ENCODE measurements around the gene UGT1A9.
"Not testable (repeated sequence)": the region's sequence is repeated elsewhere in the genome, so short reads cannot be mapped to it uniquely, and the experiment has no call there.

The UGT1A9 gene

GRCh38 chr2:233655043-233655442 is 16.7 kb upstream of the UGT1A9 start:
- H3K4me1 ChIP-seq (ENCODE audit: control insufficient read depth, insufficient read depth, low read length), result no peaks in the 10 kb centered on the region
- H3K27ac ChIP-seq (ENCODE audit: low read length), result no peak overlapping the region
- no peaks in the 10 kb centered on the region for H3K27me3 ChIP-seq (ENCODE audit: control insufficient read depth, insufficient read depth, low read length)
- no peak overlapping the region for H3K4me3 ChIP-seq (ENCODE audit: low read length)
- H3K36me3 ChIP-seq (ENCODE audit: control insufficient read depth, insufficient read depth, low read length), result no peaks in the 10 kb centered on the region
- no peaks in the 10 kb centered on the region for H3K9me3 ChIP-seq (ENCODE audit: control insufficient read depth, insufficient read depth, low read length)
- no peak for DNase-seq (ENCODE audit: low read depth, low spot score)
- no CpG with 5 or more reads among the region's 1 CpG for WGBS (ENCODE audit: insufficient coverage, insufficient read length)

DNA sequence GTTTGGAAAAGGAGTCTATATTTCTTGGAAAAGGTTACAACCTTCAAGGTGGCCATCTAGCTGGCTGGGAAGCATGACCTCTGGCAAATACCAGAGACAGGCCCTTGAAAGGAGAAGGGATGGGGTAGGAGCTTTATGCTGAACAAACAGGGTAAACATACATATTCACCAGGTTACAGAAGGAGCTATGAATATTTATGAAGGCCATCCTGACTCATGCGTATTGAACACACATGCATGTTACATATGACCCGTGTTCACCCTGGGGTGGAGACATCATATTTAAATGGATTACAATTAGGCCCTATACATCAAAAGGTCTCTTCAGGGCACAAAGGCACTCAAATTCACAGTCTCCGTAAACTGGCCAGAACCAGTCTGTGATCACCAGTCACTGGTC is 15.8 kb upstream of the UGT1A9 start:
- not testable (repeated sequence) for H3K27ac ChIP-seq (ENCODE audit: low read length); DNase-seq (ENCODE audit: low read depth, low spot score)
- WGBS (ENCODE audit: insufficient coverage, insufficient read length), result no CpG with 5 or more reads among the region's 3 CpGs

DNA sequence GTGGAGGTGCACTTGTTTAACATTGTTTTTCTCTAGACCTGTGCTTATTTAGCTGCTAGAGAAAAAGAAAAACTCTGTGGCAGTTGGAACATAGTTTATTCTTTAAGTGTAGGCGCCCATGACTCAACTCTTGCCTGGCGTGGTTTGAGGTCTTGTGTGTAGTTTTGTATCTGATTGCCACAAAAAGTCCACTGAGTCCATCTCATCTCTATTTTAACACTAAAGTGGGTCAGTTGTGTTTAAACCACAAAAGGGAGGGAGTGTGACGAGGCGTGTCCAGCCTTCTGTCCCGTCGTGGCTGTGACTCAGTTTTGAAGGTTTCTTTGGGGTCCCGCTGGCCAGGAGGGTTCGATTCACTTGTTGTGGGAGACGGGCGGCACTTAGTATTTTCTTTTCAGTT is 15.3 kb upstream of the UGT1A9 start:
- no peaks in the 10 kb centered on the region for H3K9me3 ChIP-seq (ENCODE audit: control insufficient read depth, insufficient read depth, low read length)
- H3K4me1 ChIP-seq (ENCODE audit: control insufficient read depth, insufficient read depth, low read length), result no peaks in the 10 kb centered on the region
- no peak overlapping the region for H3K4me3 ChIP-seq (ENCODE audit: low read length)
- H3K36me3 ChIP-seq (ENCODE audit: control insufficient read depth, insufficient read depth, low read length), result no peaks in the 10 kb centered on the region
- H3K27ac ChIP-seq (ENCODE audit: low read length), result no peak overlapping the region
- no peaks in the 10 kb centered on the region for H3K27me3 ChIP-seq (ENCODE audit: control insufficient read depth, insufficient read depth, low read length)
- WGBS (ENCODE audit: insufficient coverage, insufficient read length), result no CpG with 5 or more reads among the region's 10 CpGs
- DNase-seq (ENCODE audit: low read depth, low spot score), result no peak

More for the DNA sequence above, 15.8 kb upstream of the UGT1A9 start:
- not testable (repeated sequence) for H3K27me3 ChIP-seq (ENCODE audit: control insufficient read depth, insufficient read depth, low read length); H3K4me1 ChIP-seq (ENCODE audit: control insufficient read depth, insufficient read depth, low read length); H3K4me3 ChIP-seq (ENCODE audit: low read length); H3K36me3 ChIP-seq (ENCODE audit: control insufficient read depth, insufficient read depth, low read length); H3K9me3 ChIP-seq (ENCODE audit: control insufficient read depth, insufficient read depth, low read length)

- Histone ChIP-seq H3K27ac (ENCODE audit: low read length) (no peak overlapping the region), H3K36me3 (ENCODE audit: control insufficient read depth, insufficient read depth, low read length) (no peaks in the 10 kb centered on the region), H3K4me1 (ENCODE audit: control insufficient read depth, insufficient read depth, low read length) (no peaks in the 10 kb centered on the region), H3K27me3 (ENCODE audit: control insufficient read depth, insufficient read depth, low read length) (no peaks in the 10 kb centered on the region), H3K9me3 (ENCODE audit: control insufficient read depth, insufficient read depth, low read length) (no peaks in the 10 kb centered on the region), H3K4me3 (ENCODE audit: low read length) (no peak overlapping the region)
- DNase-seq (ENCODE audit: low read depth, low spot score), result no peak
These were observed 13.1 kb upstream of the UGT1A9 start for GRCh38 chr2:233658610-233659009.

- Histone ChIP-seq H3K36me3 (ENCODE audit: control insufficient read depth, insufficient read depth, low read length) (no peaks in the 10 kb centered on the region), H3K27ac (ENCODE audit: low read length) (no peak overlapping the region), H3K4me3 (ENCODE audit: low read length) (no peak overlapping the region), H3K27me3 (ENCODE audit: control insufficient read depth, insufficient read depth, low read length) (no peaks in the 10 kb centered on the region), H3K4me1 (ENCODE audit: control insufficient read depth, insufficient read depth, low read length) (no peaks in the 10 kb centered on the region), H3K9me3 (ENCODE audit: control insufficient read depth, insufficient read depth, low read length) (no peaks in the 10 kb centered on the region)
- no CpG with 5 or more reads among the region's 1 CpG for WGBS (ENCODE audit: insufficient coverage, insufficient read length)
- DNase-seq (ENCODE audit: low read depth, low spot score), result no peak
These were observed 7.8 kb upstream of the UGT1A9 start for GRCh38 chr2:233663911-233664310.

DNA sequence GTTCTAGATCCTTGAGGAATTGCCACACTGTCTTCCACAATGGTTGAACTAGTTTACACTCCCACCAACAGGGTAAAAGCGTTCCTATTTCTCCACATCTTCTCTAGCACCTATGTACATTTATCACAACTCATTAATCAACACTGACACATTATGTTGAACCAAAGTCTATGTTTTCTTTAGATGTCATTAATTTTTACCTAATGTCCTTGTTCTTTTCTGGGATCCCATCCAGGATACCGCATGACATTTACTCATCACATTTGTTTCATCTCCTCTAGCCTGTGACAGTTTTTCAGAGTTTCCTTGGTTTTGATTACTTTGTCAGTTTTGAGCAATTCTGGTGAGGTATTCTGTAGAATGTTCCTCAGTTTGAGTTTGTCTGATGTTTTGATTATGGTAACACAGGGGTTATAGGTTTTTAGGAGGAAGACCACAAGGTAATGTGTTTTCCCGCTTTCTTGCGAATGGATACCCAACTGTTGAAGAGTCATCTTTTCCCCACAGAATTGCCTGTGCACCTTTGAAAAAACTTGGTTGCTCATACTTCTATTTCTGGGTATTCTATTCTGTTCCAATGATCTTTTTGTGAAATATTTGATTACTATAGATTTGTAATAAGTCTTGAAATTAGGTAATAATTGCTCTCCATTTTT is 3.0 kb upstream of the UGT1A9 start:
- no peaks in the 10 kb centered on the region for H3K4me1 ChIP-seq (ENCODE audit: control insufficient read depth, insufficient read depth, low read length)
- H3K4me3 ChIP-seq (ENCODE audit: low read length), result no peak overlapping the region
- no peaks in the 10 kb centered on the region for H3K36me3 ChIP-seq (ENCODE audit: control insufficient read depth, insufficient read depth, low read length)
- H3K9me3 ChIP-seq (ENCODE audit: control insufficient read depth, insufficient read depth, low read length), result no peaks in the 10 kb centered on the region
- WGBS (ENCODE audit: insufficient coverage, insufficient read length), result no CpG with 5 or more reads among the region's 4 CpGs
- no peak overlapping the region for H3K27ac ChIP-seq (ENCODE audit: low read length)
- no peak for DNase-seq (ENCODE audit: low read depth, low spot score)
- no peaks in the 10 kb centered on the region for H3K27me3 ChIP-seq (ENCODE audit: control insufficient read depth, insufficient read depth, low read length)

- no CpG with 5 or more reads among the region's 3 CpGs for WGBS (ENCODE audit: insufficient coverage, insufficient read length)
- no peak for DNase-seq (ENCODE audit: low read depth, low spot score)
These were observed 1.2 kb downstream of the UGT1A9 start for GRCh38 chr2:233672886-233673285.

DNA sequence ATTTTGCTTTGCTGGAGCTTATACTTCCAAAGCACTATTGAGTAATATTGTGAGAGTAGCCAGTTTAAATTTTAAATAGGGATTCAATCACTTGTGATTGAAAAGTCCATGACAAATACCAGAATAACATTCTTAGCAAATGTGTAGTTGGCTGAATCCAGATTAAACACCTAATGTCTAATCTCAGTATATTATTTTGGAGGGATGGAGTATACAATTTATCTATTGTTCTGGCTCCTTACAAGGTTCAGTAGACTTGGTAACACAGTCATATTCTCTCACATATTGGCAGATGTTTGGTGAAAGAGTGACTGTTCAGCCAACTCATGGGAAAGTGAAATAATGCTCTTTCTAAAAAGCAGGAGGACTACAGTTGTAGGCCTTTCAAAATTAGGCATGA is 2.2 kb downstream of the UGT1A9 start:
- Histone ChIP-seq H3K4me3 (ENCODE audit: low read length) (no peak overlapping the region), H3K9me3 (ENCODE audit: control insufficient read depth, insufficient read depth, low read length) (no peaks in the 10 kb centered on the region), H3K36me3 (ENCODE audit: control insufficient read depth, insufficient read depth, low read length) (no peaks in the 10 kb centered on the region), H3K27me3 (ENCODE audit: control insufficient read depth, insufficient read depth, low read length) (no peaks in the 10 kb centered on the region), H3K27ac (ENCODE audit: low read length) (no peak overlapping the region), H3K4me1 (ENCODE audit: control insufficient read depth, insufficient read depth, low read length) (no peaks in the 10 kb centered on the region)
- DNase-seq (ENCODE audit: low read depth, low spot score), result no peak

More at GRCh38 chr2:233672886-233673285, 1.2 kb downstream of the UGT1A9 start:
- Histone ChIP-seq H3K27ac (ENCODE audit: low read length) (no peak overlapping the region), H3K27me3 (ENCODE audit: control insufficient read depth, insufficient read depth, low read length) (no peaks in the 10 kb centered on the region), H3K36me3 (ENCODE audit: control insufficient read depth, insufficient read depth, low read length) (no peaks in the 10 kb centered on the region), H3K4me1 (ENCODE audit: control insufficient read depth, insufficient read depth, low read length) (no peaks in the 10 kb centered on the region), H3K9me3 (ENCODE audit: control insufficient read depth, insufficient read depth, low read length) (no peaks in the 10 kb centered on the region), H3K4me3 (ENCODE audit: low read length) (no peak overlapping the region)

- no peak for DNase-seq (ENCODE audit: low read depth, low spot score)
These were observed 2.6 kb downstream of the UGT1A9 start for GRCh38 chr2:233674314-233674713.

GRCh38 chr2:233674995-233675394 is 3.3 kb downstream of the UGT1A9 start:
- H3K27ac ChIP-seq (ENCODE audit: low read length), result no peak overlapping the region
- no peak for DNase-seq (ENCODE audit: low read depth, low spot score)
- H3K36me3 ChIP-seq (ENCODE audit: control insufficient read depth, insufficient read depth, low read length), result no peaks in the 10 kb centered on the region
- H3K9me3 ChIP-seq (ENCODE audit: control insufficient read depth, insufficient read depth, low read length), result no peaks in the 10 kb centered on the region
- H3K4me3 ChIP-seq (ENCODE audit: low read length), result no peak overlapping the region
- WGBS (ENCODE audit: insufficient coverage, insufficient read length), result no CpG with 5 or more reads among the region's 4 CpGs
- no peaks in the 10 kb centered on the region for H3K4me1 ChIP-seq (ENCODE audit: control insufficient read depth, insufficient read depth, low read length)
- H3K27me3 ChIP-seq (ENCODE audit: control insufficient read depth, insufficient read depth, low read length), result no peaks in the 10 kb centered on the region

More at GRCh38 chr2:233674314-233674713, 2.6 kb downstream of the UGT1A9 start:
- Histone ChIP-seq H3K4me1 (ENCODE audit: control insufficient read depth, insufficient read depth, low read length) (no peaks in the 10 kb centered on the region), H3K9me3 (ENCODE audit: control insufficient read depth, insufficient read depth, low read length) (no peaks in the 10 kb centered on the region), H3K27me3 (ENCODE audit: control insufficient read depth, insufficient read depth, low read length) (no peaks in the 10 kb centered on the region), H3K36me3 (ENCODE audit: control insufficient read depth, insufficient read depth, low read length) (no peaks in the 10 kb centered on the region), H3K27ac (ENCODE audit: low read length) (no peak overlapping the region), H3K4me3 (ENCODE audit: low read length) (no peak overlapping the region)
- WGBS (ENCODE audit: insufficient coverage, insufficient read length), result no CpG with 5 or more reads among the region's 1 CpG

GRCh38 chr2:233676046-233676445 is 4.3 kb downstream of the UGT1A9 start:
- Histone ChIP-seq H3K27ac (ENCODE audit: low read length) (no peak overlapping the region), H3K4me1 (ENCODE audit: control insufficient read depth, insufficient read depth, low read length) (no peaks in the 10 kb centered on the region), H3K27me3 (ENCODE audit: control insufficient read depth, insufficient read depth, low read length) (no peaks in the 10 kb centered on the region), H3K4me3 (ENCODE audit: low read length) (no peak overlapping the region), H3K9me3 (ENCODE audit: control insufficient read depth, insufficient read depth, low read length) (no peaks in the 10 kb centered on the region), H3K36me3 (ENCODE audit: control insufficient read depth, insufficient read depth, low read length) (no peaks in the 10 kb centered on the region)
- no CpG with 5 or more reads among the region's 2 CpGs for WGBS (ENCODE audit: insufficient coverage, insufficient read length)
- no peak for DNase-seq (ENCODE audit: low read depth, low spot score)

All from iPS DF 6.9 (cell line).